GM12892 (cell line): ENCODE results near the gene FSCN2.
A peak's percentile ranks its signal among the peaks of the same experiment; 100 is the strongest.

Experiments used
- DNase-seq: peaks from one replicate; pipeline ENCODE4 v3.0.0; 2011; ENCODE audit not compliant: insufficient read length
- FAIRE-seq: peaks from 2 replicates; lab custom pipeline; 2011; peaks lifted over from hg19 to GRCh38; lab: Jason Lieb, UNC
- POLR2A ChIP-seq: IDR thresholded peaks from 2 replicates; pipeline ENCODE4 v1.6.1; 2011; ENCODE audit warnings: low read depth, low read length, control low read depth
- POLR2AphosphoS5 ChIP-seq: IDR thresholded peaks from 2 replicates; pipeline ENCODE4 v1.6.1; 2011; ENCODE audit warnings: low read depth, low read length, control low read depth
- TAF1 ChIP-seq: IDR thresholded peaks from 2 replicates; pipeline ENCODE4 v1.6.1; 2011; ENCODE audit warnings: low read depth, mild to moderate bottlenecking, control low read depth, low read length, borderline replicate concordance

Gene FSCN2

GRCh38 chr17:81540676-81541027 lies 12.5 kb downstream of the FSCN2 start:
- DNase-seq (no peak), FAIRE-seq (no peak)
- TF ChIP-seq POLR2AphosphoS5 (no peak), POLR2A (no peak), TAF1 (no peak)

GRCh38 chr17:81541123-81541522 lies 12.9 kb downstream of the FSCN2 start:
- FAIRE-seq: no peak

GRCh38 chr17:81542431-81543338 lies 14.5 kb downstream of the FSCN2 start:
- DNase-seq: no peak
- no peak for FAIRE-seq
- TF ChIP-seq POLR2AphosphoS5 (no peak), TAF1 (no peak), POLR2A (no peak)

More at GRCh38 chr17:81541123-81541522, 12.9 kb downstream of the FSCN2 start:
- TF ChIP-seq TAF1 (no peak), POLR2A (no peak), POLR2AphosphoS5 (peak; percentile 25; the same call in 1 of the 2 replicates)
- DNase-seq: no peak

- FAIRE-seq: no peak
- TF ChIP-seq POLR2AphosphoS5 (no peak), TAF1 (no peak), POLR2A (no peak)
- no peak for DNase-seq
Measured at GRCh38 chr17:81543339-81543675, 15.1 kb downstream of the FSCN2 start.

GRCh38 chr17:81543756-81544155 lies 15.6 kb downstream of the FSCN2 start:
- FAIRE-seq (no peak), DNase-seq (no peak)
- TF ChIP-seq POLR2AphosphoS5: no peak
- TF ChIP-seq POLR2A: no peak
- TF ChIP-seq TAF1: no peak

- TF ChIP-seq TAF1 (no peak), POLR2AphosphoS5 (no peak), POLR2A (no peak)
- no peak for DNase-seq
- FAIRE-seq: no peak
Measured at GRCh38 chr17:81544281-81544974, 16.3 kb downstream of the FSCN2 start.

GRCh38 chr17:81545160-81545949 lies 17.2 kb downstream of the FSCN2 start:
- FAIRE-seq (no peak), DNase-seq (no peak)
- TF ChIP-seq POLR2A (no peak), TAF1 (no peak), POLR2AphosphoS5 (no peak)

- no peak for TF ChIP-seq TAF1
- TF ChIP-seq POLR2A: no peak
- no peak for TF ChIP-seq POLR2AphosphoS5
- FAIRE-seq: no peak
- no peak for DNase-seq
Measured at GRCh38 chr17:81546906-81547613, 18.9 kb downstream of the FSCN2 start.

- TF ChIP-seq POLR2A (no peak), TAF1 (no peak), POLR2AphosphoS5 (no peak)
- DNase-seq: no peak
- FAIRE-seq: no peak
Measured at GRCh38 chr17:81547614-81547982, 19.4 kb downstream of the FSCN2 start.

GRCh38 chr17:81549031-81549557 lies 20.9 kb downstream of the FSCN2 start:
- no peak for DNase-seq
- no peak for TF ChIP-seq POLR2AphosphoS5
- no peak for TF ChIP-seq POLR2A
- TF ChIP-seq TAF1: no peak
- FAIRE-seq: no peak

- TF ChIP-seq TAF1 (no peak), POLR2AphosphoS5 (no peak), POLR2A (no peak)
- FAIRE-seq (no peak), DNase-seq (no peak)
Measured at GRCh38 chr17:81549826-81550225, 21.6 kb downstream of the FSCN2 start.
